ENCODE results near the gene CBR3.
"Not testable (repeated sequence)": the region's sequence is repeated elsewhere in the genome, so short reads cannot be mapped to it uniquely, and the experiment has no call there.

The CBR3 gene

DNA sequence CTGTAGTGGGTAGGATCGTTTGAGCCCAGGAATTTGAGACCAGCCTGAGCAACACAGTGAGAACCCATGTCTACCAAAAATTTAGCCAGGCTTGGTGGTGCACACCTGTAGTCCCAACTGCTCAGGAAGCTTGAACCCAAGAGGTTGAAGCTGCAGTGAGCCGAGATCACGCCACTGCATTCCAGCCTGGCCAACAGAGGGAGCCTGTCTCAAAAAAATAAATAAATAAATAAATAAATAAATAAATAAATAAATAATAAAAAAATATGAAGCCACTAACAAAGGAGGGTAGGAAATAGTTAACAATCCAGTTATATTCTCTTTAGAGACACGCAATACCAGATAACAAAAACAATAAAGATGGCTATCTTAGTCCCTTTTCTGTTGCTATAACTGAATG lies 11.9 kb upstream of the CBR3 start:
- Histone ChIP-seq H2AFZ (ENCODE audit: low read length, unreplicated experiment) (no peak overlapping the region), H3K27me3 (ENCODE audit: insufficient read depth, low read length) (no peaks in the 10 kb centered on the region), H3K4me3 (ENCODE audit: low read depth, low read length) (no peak overlapping the region), H3K79me2 (ENCODE audit: control insufficient read depth, insufficient read depth, low read length, unreplicated experiment) (no peaks in the 10 kb centered on the region), H3K4me1 (ENCODE audit: control insufficient read depth, insufficient read depth, low read length, unreplicated experiment) (peaks cover 4% of the 10 kb centered on the region), H3K36me3 (ENCODE audit: insufficient read depth, low read length) (no peaks in the 10 kb centered on the region), H3K27ac (ENCODE audit: low read depth, low read length) (no peak overlapping the region)

DNA sequence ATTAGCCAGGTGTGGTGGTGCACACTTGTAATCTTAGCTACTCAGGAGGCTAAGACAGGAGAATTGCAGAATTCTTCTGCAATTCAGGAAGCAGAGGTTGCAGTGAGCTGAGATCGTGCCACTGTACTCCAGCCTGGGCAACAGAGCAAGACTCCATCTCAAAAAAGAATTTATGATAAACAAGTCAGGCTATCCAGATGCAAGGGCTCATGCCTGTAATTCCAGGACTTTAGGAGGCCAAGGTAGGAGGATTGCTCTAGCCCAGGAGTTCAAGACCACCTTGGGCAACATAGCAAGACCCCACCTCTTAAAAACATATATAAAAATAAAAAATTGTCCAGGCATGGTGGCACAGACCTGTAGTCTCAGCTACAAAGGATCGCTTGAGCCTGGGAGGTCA lies 10.5 kb upstream of the CBR3 start:
- Histone ChIP-seq H3K36me3 (ENCODE audit: insufficient read depth, low read length) (no peaks in the 10 kb centered on the region), H3K27me3 (ENCODE audit: insufficient read depth, low read length) (no peaks in the 10 kb centered on the region), H3K27ac (ENCODE audit: low read depth, low read length) (no peak overlapping the region), H3K4me1 (ENCODE audit: control insufficient read depth, insufficient read depth, low read length, unreplicated experiment) (peaks cover 4% of the 10 kb centered on the region), H2AFZ (ENCODE audit: low read length, unreplicated experiment) (no peak overlapping the region), H3K79me2 (ENCODE audit: control insufficient read depth, insufficient read depth, low read length, unreplicated experiment) (no peaks in the 10 kb centered on the region), H3K4me3 (ENCODE audit: low read depth, low read length) (no peak overlapping the region)

DNA sequence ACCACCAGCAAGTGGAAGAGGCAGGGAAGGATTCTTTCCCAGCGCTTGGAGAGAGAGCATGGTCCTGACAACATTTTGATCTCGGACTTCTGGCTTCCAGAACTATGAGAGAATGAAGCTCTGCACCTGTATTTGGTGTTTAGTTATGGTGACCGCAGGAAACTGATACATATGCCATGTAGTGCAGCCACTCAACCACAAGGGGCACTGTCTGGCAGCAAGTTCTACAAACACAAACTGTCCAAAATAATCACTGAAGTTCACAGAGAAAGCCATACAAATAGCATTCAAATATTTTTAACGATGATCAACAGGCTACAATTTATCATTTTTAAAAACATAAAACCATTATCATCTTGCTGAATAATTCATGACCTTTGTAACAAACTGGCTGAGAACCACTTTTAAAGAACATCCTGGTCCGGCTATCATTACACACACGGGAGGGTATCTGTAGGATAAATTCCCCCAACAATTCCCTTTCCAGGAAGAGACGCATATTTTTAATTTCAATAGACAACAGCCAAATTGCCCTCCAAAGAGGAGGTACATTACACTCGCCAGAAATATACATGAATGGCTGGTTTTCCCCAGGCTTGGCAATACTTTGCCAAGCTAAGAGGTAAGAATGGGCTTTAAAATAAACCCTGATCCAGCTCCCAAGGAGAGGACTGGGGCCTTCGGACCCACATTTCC lies 9.2 kb upstream of the CBR3 start:
- H3K27ac ChIP-seq (ENCODE audit: low read depth, low read length): no peak overlapping the region

GRCh38 chr21:36126208-36126565 lies 8.7 kb upstream of the CBR3 start:
- no peak overlapping the region for H2AFZ ChIP-seq (ENCODE audit: low read length, unreplicated experiment)
- H3K27ac ChIP-seq (ENCODE audit: low read depth, low read length): no peak overlapping the region
- H3K79me2 ChIP-seq (ENCODE audit: control insufficient read depth, insufficient read depth, low read length, unreplicated experiment): no peaks in the 10 kb centered on the region
- no peak overlapping the region for H3K4me3 ChIP-seq (ENCODE audit: low read depth, low read length)
- H3K4me1 ChIP-seq (ENCODE audit: control insufficient read depth, insufficient read depth, low read length, unreplicated experiment): peaks cover 8% of the 10 kb centered on the region
- no peaks in the 10 kb centered on the region for H3K27me3 ChIP-seq (ENCODE audit: insufficient read depth, low read length)
- no peaks in the 10 kb centered on the region for H3K36me3 ChIP-seq (ENCODE audit: insufficient read depth, low read length)

More for the DNA sequence above, 9.2 kb upstream of the CBR3 start:
- no peaks in the 10 kb centered on the region for H3K27me3 ChIP-seq (ENCODE audit: insufficient read depth, low read length)
- H3K79me2 ChIP-seq (ENCODE audit: control insufficient read depth, insufficient read depth, low read length, unreplicated experiment): no peaks in the 10 kb centered on the region
- no peaks in the 10 kb centered on the region for H3K36me3 ChIP-seq (ENCODE audit: insufficient read depth, low read length)
- no peak overlapping the region for H2AFZ ChIP-seq (ENCODE audit: low read length, unreplicated experiment)
- H3K4me3 ChIP-seq (ENCODE audit: low read depth, low read length): no peak overlapping the region
- H3K4me1 ChIP-seq (ENCODE audit: control insufficient read depth, insufficient read depth, low read length, unreplicated experiment): peaks cover 6% of the 10 kb centered on the region

DNA sequence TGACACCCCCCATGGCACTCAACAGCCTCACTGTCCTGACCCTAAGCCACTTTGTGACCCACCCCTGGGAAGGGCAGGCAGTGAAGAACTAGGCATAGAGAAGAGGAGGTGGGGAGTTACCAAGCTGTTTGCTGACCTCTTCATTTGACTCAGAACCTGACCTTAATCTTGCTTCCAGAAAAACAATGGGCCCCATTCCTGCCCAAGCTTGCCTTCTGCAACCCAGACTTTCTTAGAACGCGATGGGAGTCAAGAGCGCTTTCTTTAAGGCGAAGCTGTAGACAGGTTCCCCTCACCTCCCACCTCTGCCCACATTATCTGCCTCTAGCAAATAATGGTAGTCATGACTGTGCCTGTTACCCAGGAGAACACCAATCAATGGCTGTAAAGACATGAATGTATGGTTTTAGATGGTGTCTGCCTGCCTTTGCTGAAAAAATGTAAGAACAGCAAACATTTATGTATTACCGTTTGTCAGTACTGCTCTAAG lies 8.2 kb upstream of the CBR3 start:
- no peak overlapping the region for H3K27ac ChIP-seq (ENCODE audit: low read depth, low read length)
- no peaks in the 10 kb centered on the region for H3K79me2 ChIP-seq (ENCODE audit: control insufficient read depth, insufficient read depth, low read length, unreplicated experiment)
- H3K36me3 ChIP-seq (ENCODE audit: insufficient read depth, low read length): no peaks in the 10 kb centered on the region
- H3K4me1 ChIP-seq (ENCODE audit: control insufficient read depth, insufficient read depth, low read length, unreplicated experiment): peaks cover 8% of the 10 kb centered on the region
- no peak overlapping the region for H2AFZ ChIP-seq (ENCODE audit: low read length, unreplicated experiment)
- no peaks in the 10 kb centered on the region for H3K27me3 ChIP-seq (ENCODE audit: insufficient read depth, low read length)
- H3K4me3 ChIP-seq (ENCODE audit: low read depth, low read length): no peak overlapping the region

- no peaks in the 10 kb centered on the region for H3K36me3 ChIP-seq (ENCODE audit: insufficient read depth, low read length)
- H3K4me1 ChIP-seq (ENCODE audit: control insufficient read depth, insufficient read depth, low read length, unreplicated experiment): peaks cover 8% of the 10 kb centered on the region
- no peaks in the 10 kb centered on the region for H3K79me2 ChIP-seq (ENCODE audit: control insufficient read depth, insufficient read depth, low read length, unreplicated experiment)
- H3K27me3 ChIP-seq (ENCODE audit: insufficient read depth, low read length): no peaks in the 10 kb centered on the region
- no peak overlapping the region for H2AFZ ChIP-seq (ENCODE audit: low read length, unreplicated experiment)
- no peak overlapping the region for H3K27ac ChIP-seq (ENCODE audit: low read depth, low read length)
- no peak overlapping the region for H3K4me3 ChIP-seq (ENCODE audit: low read depth, low read length)
Measured at GRCh38 chr21:36127250-36127904, 7.5 kb upstream of the CBR3 start.

GRCh38 chr21:36127977-36128376 lies 6.9 kb upstream of the CBR3 start:
- H3K4me3 ChIP-seq (ENCODE audit: low read depth, low read length): no peak overlapping the region
- no peaks in the 10 kb centered on the region for H3K79me2 ChIP-seq (ENCODE audit: control insufficient read depth, insufficient read depth, low read length, unreplicated experiment)
- H3K36me3 ChIP-seq (ENCODE audit: insufficient read depth, low read length): no peaks in the 10 kb centered on the region
- H2AFZ ChIP-seq (ENCODE audit: low read length, unreplicated experiment): no peak overlapping the region
- H3K4me1 ChIP-seq (ENCODE audit: control insufficient read depth, insufficient read depth, low read length, unreplicated experiment): peaks cover 8% of the 10 kb centered on the region
- H3K27ac ChIP-seq (ENCODE audit: low read depth, low read length): no peak overlapping the region
- no peaks in the 10 kb centered on the region for H3K27me3 ChIP-seq (ENCODE audit: insufficient read depth, low read length)

DNA sequence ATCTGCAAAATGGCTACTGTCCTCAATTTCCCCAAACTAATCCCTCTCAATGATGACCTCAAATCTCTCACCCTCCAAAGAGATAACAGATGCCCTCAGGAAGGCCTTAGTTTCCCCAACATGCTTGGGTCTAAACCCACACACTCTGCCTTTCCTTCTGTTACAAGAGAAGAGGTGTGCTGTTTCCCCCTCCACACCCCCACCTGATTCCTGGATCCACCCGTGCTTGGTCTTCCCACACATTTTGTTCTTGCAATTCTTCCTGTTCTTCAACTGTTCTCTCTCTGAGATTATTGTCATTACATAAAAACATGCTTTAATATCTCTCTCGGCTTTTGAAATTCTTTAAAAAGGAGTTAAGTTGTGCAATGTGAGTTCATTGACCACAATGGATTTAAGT lies 5.7 kb upstream of the CBR3 start:
- no peaks in the 10 kb centered on the region for H3K79me2 ChIP-seq (ENCODE audit: control insufficient read depth, insufficient read depth, low read length, unreplicated experiment)
- no peak overlapping the region; the same call in 1 of the 2 replicates for H3K4me3 ChIP-seq (ENCODE audit: low read depth, low read length)
- H2AFZ ChIP-seq (ENCODE audit: low read length, unreplicated experiment): no peak overlapping the region
- no peaks in the 10 kb centered on the region for H3K36me3 ChIP-seq (ENCODE audit: insufficient read depth, low read length)
- no peak overlapping the region for H3K27ac ChIP-seq (ENCODE audit: low read depth, low read length)
- H3K4me1 ChIP-seq (ENCODE audit: control insufficient read depth, insufficient read depth, low read length, unreplicated experiment): peaks cover 8% of the 10 kb centered on the region
- no peaks in the 10 kb centered on the region for H3K27me3 ChIP-seq (ENCODE audit: insufficient read depth, low read length)

GRCh38 chr21:36130414-36130762 lies 4.5 kb upstream of the CBR3 start:
- H3K4me3 ChIP-seq (ENCODE audit: low read depth, low read length): peak overlapping the region; percentile 62
- H3K27ac ChIP-seq (ENCODE audit: low read depth, low read length); H3K4me1 ChIP-seq (ENCODE audit: control insufficient read depth, insufficient read depth, low read length, unreplicated experiment); H3K27me3 ChIP-seq (ENCODE audit: insufficient read depth, low read length); H2AFZ ChIP-seq (ENCODE audit: low read length, unreplicated experiment); H3K36me3 ChIP-seq (ENCODE audit: insufficient read depth, low read length); H3K79me2 ChIP-seq (ENCODE audit: control insufficient read depth, insufficient read depth, low read length, unreplicated experiment): not testable (repeated sequence)

DNA sequence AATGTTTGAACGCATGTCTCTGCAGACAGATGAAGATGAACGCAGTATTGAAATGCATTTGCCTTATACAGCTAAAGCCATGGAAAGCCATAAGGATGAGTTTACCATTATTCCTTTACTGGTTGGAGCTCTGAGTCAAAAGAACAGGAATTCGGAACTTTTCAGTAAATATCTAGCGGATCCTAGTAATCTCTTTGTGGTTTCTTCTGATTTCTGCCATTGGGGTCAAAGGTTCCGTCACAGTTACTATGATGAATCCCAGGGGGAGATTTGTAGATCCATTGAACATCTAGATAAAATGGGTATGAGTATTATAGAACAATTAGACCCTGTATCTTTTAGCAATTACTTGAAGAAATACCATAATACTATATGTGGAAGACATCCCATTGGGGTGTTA lies 4.0 kb upstream of the CBR3 start:
- H2AFZ ChIP-seq (ENCODE audit: low read length, unreplicated experiment); H3K79me2 ChIP-seq (ENCODE audit: control insufficient read depth, insufficient read depth, low read length, unreplicated experiment); H3K27ac ChIP-seq (ENCODE audit: low read depth, low read length); H3K36me3 ChIP-seq (ENCODE audit: insufficient read depth, low read length); H3K27me3 ChIP-seq (ENCODE audit: insufficient read depth, low read length); H3K4me1 ChIP-seq (ENCODE audit: control insufficient read depth, insufficient read depth, low read length, unreplicated experiment): not testable (repeated sequence)
- peak overlapping the region; percentile 62 for H3K4me3 ChIP-seq (ENCODE audit: low read depth, low read length)

DNA sequence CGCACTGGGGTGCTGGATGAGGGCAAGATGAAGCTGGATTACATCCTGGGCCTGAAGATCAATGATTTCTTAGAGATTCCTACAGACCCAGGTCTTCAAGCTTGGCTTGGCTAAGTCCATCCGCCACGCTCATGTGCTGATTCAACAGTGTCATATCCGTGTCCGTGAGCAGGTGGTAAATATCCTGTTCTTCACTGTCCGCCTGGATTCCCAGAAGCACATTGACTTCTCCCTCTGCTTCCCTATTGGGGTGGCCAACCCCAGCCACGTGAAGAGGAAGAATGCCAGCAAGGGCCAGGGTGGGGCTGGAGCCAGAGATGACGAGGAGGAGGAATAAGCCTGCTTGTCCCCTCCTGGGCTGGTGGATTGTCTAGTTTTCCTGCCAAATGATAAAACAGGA lies 2.2 kb upstream of the CBR3 start:
- Histone ChIP-seq H3K4me1 (ENCODE audit: control insufficient read depth, insufficient read depth, low read length, unreplicated experiment) (peaks cover 10% of the 10 kb centered on the region), H2AFZ (ENCODE audit: low read length, unreplicated experiment) (no peak overlapping the region), H3K27ac (ENCODE audit: low read depth, low read length) (no peak overlapping the region), H3K27me3 (ENCODE audit: insufficient read depth, low read length) (no peaks in the 10 kb centered on the region), H3K79me2 (ENCODE audit: control insufficient read depth, insufficient read depth, low read length, unreplicated experiment) (peaks cover 3% of the 10 kb centered on the region), H3K4me3 (ENCODE audit: low read depth, low read length) (no peak overlapping the region), H3K36me3 (ENCODE audit: insufficient read depth, low read length) (no peaks in the 10 kb centered on the region)
